Ascending aorta (tissue), 2 donors: Measurements from ENCODE around the gene RAD21L1. TPM values are rescaled to one million over a fixed set of nuclear protein-coding genes. Genes with fewer than 3 reads are reported as not detected.

Experiments
- DNase-seq, 2 donors: peaks; one replicate each; pipeline ENCODE4 v3.0.0-alpha.2; 2019; ENCODE audit warnings: low spot score in 2 of 2
- H3K27ac ChIP-seq, 2 donors: fragments of 200-600 bp; sonication (generic); one replicate each; pipeline ENCODE4 v1.5.1; 2016 to 2017; ENCODE audit warnings: mild to moderate bottlenecking in 1 of 2
- H3K27me3 ChIP-seq: fragments of 200-600 bp; sonication (generic); one replicate; pipeline ENCODE4 v1.5.1; 2017
- H3K36me3 ChIP-seq, 2 donors: fragments of 200-600 bp; sonication (generic); one replicate each; pipeline ENCODE4 v1.5.1; 2016
- H3K4me1 ChIP-seq, 2 donors: fragments of 200-600 bp; sonication (generic); one replicate each; pipeline ENCODE4 v1.5.1; 2016 to 2017; ENCODE audit warnings: mild to moderate bottlenecking in 1 of 2
- H3K4me3 ChIP-seq, 2 donors: fragments of 200-600 bp; sonication (generic); one replicate each; pipeline ENCODE4 v1.5.1; 2016 to 2017; ENCODE audit warnings: mild to moderate bottlenecking in 1 of 2
- H3K9me3 ChIP-seq, 2 donors: fragments of 200-600 bp; sonication (generic); one replicate each; pipeline ENCODE4 v1.5.1; 2016
- intact Hi-C: fragments of 100-400 bp; cut with DNase I; formaldehyde crosslinking; loops from one replicate; pipeline ENCODE4 v1.15.1; 2023
- total RNA-seq: library from RNA; depleted of rRNA; stranded (reverse); fragments of >200 nt; gene quantifications from one replicate; pipeline ENCODE4 v1.1.0, GENCODE V29; 2016
- TF ChIP-seq, protein P1 (sequence below), 3 experiments: fragments of 200-600 bp in 2 of 3; fragments of 450-650 bp in 1 of 3; sonication (generic) in 2 of 3; IDR thresholded peaks; one replicate each; pipeline ENCODE4 v1.5.1; 2016 to 2019; ENCODE audit warnings: antibody characterized with exemption in 3 of 3, mild to moderate bottlenecking in 1 of 3, moderate library complexity in 1 of 3

Gene RAD21L1
- total RNA-seq, 1 donor from 2014 or later = not detected

DNA sequence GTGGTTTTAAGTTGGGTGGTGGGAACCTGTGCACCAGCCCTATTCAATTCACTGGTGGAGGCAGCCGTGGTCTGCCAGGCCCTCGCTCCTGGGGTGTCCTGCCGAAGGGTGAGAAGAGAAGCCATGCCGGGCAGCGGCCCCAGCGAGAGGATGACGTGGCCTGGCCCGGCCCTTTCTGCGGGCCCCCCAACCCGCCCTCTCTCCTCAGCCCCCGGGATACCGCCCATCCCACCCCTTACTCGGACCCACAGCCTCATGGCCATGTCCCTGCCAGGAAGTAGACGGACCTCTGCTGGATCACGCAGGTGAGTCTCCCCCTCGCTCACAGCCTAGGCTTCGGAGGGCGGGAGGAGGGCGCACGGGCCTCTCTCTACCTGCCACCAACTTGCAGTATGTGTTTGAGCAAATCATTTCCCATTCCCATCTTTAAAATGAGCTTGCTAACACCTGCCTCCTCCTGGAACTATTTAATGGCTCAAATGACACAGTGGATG lies 70.3 kb downstream of the RAD21L1 start:
- H3K9me3 ChIP-seq = no peaks in the 10 kb centered on the region
- DNase-seq = no peak
- intact Hi-C loops = no loop called here
- TF ChIP-seq, protein P1, sequence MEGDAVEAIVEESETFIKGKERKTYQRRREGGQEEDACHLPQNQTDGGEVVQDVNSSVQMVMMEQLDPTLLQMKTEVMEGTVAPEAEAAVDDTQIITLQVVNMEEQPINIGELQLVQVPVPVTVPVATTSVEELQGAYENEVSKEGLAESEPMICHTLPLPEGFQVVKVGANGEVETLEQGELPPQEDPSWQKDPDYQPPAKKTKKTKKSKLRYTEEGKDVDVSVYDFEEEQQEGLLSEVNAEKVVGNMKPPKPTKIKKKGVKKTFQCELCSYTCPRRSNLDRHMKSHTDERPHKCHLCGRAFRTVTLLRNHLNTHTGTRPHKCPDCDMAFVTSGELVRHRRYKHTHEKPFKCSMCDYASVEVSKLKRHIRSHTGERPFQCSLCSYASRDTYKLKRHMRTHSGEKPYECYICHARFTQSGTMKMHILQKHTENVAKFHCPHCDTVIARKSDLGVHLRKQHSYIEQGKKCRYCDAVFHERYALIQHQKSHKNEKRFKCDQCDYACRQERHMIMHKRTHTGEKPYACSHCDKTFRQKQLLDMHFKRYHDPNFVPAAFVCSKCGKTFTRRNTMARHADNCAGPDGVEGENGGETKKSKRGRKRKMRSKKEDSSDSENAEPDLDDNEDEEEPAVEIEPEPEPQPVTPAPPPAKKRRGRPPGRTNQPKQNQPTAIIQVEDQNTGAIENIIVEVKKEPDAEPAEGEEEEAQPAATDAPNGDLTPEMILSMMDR (IDR thresholded peaks at IDR 0.05) = no peak
- H3K27ac ChIP-seq = no peak overlapping the region
- no peaks in the 10 kb centered on the region for H3K27me3 ChIP-seq
- H3K4me3 ChIP-seq = no peak overlapping the region
- no peaks in the 10 kb centered on the region for H3K4me1 ChIP-seq
- peaks cover 7 to 22% of the 10 kb centered on the region in 2 donors for H3K36me3 ChIP-seq

DNA sequence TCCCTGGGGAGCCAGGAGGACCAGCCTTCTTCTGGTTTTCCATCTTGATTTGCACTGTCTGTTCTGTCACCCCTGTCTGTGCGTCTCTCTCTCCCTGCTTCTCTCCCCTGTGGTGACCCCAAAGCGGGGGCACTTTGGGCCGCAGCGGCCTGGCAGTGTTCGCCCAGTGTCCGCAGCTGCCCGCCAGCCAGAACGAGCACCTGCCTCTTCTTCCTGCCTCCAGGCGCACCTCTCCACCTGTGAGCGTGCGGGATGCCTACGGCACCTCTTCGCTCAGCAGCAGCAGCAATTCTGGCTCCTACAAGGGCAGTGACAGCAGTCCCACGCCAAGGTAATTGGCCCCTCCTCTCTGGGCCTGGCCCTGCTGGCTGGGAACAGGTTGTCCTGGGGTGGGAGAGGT lies 71.1 kb downstream of the RAD21L1 start:
- Histone ChIP-seq H3K9me3 (no peaks in the 10 kb centered on the region), H3K36me3 (peaks cover 7 to 24% of the 10 kb centered on the region in 2 donors), H3K27me3 (no peaks in the 10 kb centered on the region), H3K27ac (no peak overlapping the region), H3K4me3 (no peak overlapping the region), H3K4me1 (no peaks in the 10 kb centered on the region)
- intact Hi-C loops = no loop called here
- TF ChIP-seq, protein P1 (IDR thresholded peaks at IDR 0.05) = no peak
- no peak for DNase-seq

DNA sequence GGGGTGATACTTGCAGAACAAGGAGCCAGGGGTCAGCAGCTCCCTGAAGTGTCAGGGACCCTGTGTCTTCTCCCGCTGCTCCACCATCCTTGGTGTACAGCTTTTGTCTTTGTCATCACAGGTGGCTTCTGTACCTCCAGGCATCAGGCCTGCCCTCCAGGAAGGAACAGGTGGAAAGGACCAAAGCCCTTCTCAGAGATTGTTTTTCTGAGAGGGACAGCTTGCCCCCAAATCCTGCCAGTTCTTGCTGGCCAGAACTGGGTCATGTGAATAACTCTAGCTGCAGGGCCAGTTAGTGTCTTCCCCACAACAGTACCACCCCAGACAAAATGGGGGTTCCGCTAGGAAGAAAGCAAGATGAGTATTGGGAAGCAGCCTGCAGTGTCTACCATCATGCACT lies 71.6 kb downstream of the RAD21L1 start:
- TF ChIP-seq, protein P1 (IDR thresholded peaks at IDR 0.05) = no peak
- no peaks in the 10 kb centered on the region for H3K4me1 ChIP-seq
- intact Hi-C loops = no loop called here
- H3K27me3 ChIP-seq = no peaks in the 10 kb centered on the region
- H3K27ac ChIP-seq = no peak overlapping the region
- no peak for DNase-seq
- peaks cover 7 to 24% of the 10 kb centered on the region in 2 donors for H3K36me3 ChIP-seq
- no peaks in the 10 kb centered on the region for H3K9me3 ChIP-seq
- H3K4me3 ChIP-seq = no peak overlapping the region

DNA sequence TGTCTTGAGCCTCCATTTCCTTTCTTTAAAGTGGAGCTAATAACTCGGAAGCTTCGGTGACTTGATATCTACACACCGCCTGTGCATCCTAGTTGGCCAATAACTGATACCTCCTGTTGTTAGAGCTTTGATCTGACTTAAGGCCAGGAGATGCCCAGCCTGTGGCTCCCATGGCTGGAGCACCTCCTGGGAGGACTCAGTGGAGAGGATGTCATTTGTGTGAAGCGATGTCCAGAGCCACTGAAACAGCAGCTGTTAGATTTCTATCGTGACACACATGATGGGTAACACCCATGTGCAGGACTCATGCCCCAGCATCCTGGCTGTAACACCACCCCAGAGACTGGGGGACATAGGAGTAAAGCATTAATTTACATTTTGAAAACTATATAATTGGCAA lies 72.3 kb downstream of the RAD21L1 start:
- H3K36me3 ChIP-seq = peaks cover 7 to 24% of the 10 kb centered on the region in 2 donors
- TF ChIP-seq, protein P1 (IDR thresholded peaks at IDR 0.05) = no peak

DNA sequence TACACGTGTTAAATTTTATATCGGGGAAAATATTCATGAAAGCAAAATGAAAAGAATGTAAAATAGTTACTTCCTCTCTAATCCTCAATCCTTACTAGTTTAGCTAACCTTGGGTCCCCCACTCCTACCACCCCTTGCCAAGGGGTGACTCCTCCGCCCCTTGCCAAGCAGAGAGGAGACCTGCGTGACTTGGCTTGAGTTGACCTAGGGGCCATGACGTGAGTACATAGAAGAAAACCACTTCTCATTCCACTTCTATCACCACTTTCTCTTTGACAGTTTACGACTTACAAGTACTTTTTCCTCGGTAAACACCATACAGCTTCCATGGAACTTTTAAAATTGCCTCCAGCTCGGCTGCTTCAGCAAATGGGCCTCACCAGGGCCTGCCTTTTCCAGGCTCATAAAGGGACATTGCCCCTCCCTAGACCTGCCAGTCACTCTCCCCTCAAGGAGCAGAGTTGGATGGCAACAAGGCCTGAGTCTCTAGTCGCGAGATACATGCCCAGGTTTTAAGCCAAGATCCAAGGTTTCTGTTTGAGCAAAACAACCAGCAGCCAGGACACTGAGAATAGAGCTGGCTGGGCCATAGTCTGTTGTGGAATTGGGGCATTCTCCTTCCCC lies 73.2 kb downstream of the RAD21L1 start:
- Histone ChIP-seq H3K4me1 (no peaks in the 10 kb centered on the region), H3K9me3 (no peaks in the 10 kb centered on the region), H3K27me3 (no peaks in the 10 kb centered on the region), H3K4me3 (no peak overlapping the region), H3K27ac (no peak overlapping the region), H3K36me3 (peaks cover 7 to 23% of the 10 kb centered on the region in 2 donors)
- no peak for DNase-seq
- intact Hi-C loops = no loop called here
- TF ChIP-seq, protein P1 (IDR thresholded peaks at IDR 0.05) = no peak

More for the DNA sequence above, 72.3 kb downstream of the RAD21L1 start:
- DNase-seq = no peak
- no peaks in the 10 kb centered on the region for H3K4me1 ChIP-seq
- intact Hi-C loops = no loop called here
- no peak overlapping the region for H3K27ac ChIP-seq
- no peak overlapping the region for H3K4me3 ChIP-seq
- no peaks in the 10 kb centered on the region for H3K27me3 ChIP-seq
- no peaks in the 10 kb centered on the region for H3K9me3 ChIP-seq
